GM18873 (cell line): ENCODE results near the gene COL23A1.

Experiments
- ATAC-seq: cut with Tn5 transposase; IDR thresholded peaks from one replicate; pipeline ENCODE4 v1.9.1; 2021; ENCODE audit warnings: mild to moderate bottlenecking, moderate library complexity, moderate number of reproducible peaks; ENCODE audit not compliant: unreplicated experiment, low FRiP score

Gene COL23A1

DNA sequence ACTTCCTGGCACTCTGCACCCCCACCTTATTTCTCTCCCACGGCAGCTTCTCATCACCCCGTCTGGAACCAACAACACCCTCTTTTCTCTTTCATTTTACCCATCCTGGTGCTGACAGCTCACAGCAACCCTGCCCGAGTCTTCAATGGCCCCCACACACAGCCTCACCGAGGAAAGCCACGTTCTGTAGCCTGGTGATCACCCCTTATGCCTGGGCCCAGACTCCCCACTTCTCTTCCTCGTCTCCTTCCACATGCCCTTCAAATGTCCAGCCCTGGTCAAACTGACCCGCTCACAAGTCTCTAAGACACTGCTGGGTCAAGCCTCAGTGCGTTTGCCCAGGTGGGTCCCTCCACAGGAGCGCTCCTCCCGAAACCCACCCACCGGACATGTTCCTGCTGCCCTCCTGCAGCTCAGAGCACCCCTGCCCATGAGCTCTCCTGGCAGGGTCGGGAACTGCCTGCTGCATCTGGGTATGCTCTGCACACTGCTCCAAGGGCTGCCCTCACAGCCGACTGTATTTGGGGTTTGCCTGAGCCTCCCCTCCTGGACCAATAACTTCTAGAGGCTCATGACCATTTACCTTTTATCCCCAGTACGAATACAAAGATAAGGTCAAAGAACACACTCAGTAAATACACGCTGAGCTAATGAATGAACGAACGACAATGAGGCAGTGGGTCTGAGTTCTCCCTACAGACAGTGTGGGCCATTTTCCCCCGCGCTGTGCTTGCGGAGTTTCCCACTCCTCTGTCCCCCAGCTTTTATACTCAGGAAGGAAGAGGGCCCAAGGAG is 202.9 kb downstream of the COL23A1 start:
- ATAC-seq = no peak

DNA sequence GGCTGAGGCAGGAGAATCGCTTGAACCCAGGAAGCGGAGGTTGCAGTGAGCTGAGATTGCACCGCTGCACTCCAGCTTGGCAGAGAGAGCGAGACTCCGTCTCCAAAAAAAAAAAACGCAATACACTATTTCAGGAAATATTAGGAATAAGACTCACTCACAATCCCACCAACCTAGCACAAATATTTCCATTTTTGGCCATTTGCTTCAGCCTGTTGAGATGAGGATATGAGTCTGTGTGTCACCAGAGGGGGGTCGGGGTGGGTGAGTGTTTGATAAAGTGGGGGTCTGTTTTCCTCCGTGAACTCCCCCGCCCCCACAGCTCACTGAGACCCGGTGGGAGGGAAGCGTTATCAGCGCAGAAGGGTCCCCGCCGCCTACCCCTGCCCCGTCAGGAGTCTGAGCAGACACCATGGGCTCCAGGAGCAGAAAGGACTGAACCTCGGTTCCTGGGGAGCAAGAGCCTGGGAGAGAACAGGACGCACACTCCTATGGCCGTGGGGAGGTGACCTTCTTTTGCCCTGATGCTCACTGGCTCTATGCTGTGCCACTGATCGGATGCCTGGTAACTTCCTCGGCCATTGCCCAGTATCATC is 203.8 kb downstream of the COL23A1 start:
- no peak for ATAC-seq

DNA sequence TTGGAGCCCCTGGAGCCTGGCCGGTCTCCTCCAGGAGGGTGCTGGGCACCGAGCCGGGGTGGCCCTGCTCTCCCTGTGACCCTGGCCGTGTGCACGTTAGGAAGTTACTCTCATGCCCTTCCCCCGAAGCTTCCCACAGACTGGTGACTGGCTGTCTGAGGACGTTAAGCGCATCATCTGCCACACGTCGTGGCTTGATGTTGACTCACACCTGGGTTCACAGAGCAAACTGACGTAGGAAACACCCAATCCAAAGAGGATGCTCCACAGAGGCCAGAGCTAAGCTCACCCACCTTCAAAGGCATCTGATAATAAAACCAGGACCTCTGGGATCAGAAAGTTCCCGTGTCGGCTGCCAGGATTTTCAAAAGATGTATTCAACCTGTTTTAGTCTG is 204.7 kb downstream of the COL23A1 start:
- ATAC-seq = no peak

DNA sequence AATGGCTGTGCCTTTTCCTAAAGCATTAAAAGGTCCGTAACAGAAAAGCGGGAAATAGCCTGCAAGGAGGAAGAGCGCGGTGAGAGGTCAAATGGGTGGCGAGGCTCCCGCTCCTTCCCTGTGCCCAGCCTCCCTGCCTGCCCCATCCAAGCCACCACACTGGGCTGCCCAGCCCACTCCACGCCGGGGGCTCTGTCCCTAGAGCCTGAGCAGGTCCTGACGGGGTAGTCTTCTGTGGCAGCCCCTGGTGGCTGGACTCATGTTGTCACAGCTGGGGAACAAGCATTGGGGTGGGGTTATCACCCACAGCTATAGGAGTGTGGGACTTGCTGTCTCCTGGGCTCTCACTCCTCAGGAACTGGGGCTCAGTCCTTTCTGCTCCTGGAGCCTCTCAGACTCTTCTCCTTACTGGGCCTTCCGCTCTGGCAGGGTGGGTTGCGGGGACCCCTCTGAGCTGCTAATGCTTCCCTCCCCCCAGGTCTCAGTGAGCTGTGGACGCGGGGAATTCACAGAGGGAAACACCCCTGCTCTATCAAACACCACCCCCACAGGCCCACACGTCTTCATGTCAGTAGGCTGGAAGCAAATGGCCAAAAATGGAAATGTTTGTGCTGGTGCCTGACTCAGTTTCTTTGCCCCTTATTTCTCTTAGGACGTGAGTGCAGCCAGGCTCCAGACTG is 205.2 kb downstream of the COL23A1 start:
- no peak for ATAC-seq

DNA sequence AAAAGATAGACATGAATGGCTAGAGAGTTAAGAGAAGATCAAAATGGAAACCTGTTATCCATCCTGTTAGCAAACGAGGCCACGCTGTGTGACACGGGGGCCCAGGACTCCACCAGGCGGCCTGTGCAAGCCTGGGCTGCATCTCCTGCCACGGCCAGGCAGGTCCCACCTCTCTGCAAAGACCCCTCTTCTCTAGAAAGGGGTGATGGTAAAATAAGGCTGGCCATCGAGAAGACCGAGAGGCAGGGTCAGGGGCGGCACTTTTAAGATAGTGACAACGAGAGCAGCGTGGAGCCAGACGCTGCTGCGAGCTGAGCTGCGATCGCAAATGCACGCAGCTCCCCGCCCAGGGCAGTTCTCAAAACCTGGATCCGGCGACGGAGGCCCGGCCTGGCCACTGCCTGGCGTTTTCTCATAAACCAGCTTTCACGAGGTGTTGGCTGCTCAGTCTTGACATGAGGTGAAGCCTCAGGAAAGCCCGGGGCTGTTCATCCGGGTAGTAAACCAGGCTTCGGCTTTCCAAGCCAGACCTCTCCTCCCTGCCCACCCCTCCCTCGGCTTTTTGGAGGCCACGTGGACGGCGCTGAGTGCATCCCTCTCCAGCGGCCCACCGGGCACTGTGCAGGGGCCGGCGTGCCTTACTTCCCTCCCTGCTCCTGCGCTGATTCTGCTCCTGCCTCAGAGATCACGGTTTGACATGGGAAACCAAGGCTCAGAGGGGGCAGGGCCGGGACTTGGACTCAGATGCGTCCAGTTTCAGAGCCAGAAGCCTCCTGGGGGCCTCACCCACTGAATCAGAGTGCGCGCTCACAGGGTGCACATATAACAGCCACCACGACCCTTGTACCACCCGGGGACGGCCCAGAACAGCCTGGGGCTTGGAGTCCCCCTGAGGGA is 206.0 kb downstream of the COL23A1 start:
- no peak for ATAC-seq

DNA sequence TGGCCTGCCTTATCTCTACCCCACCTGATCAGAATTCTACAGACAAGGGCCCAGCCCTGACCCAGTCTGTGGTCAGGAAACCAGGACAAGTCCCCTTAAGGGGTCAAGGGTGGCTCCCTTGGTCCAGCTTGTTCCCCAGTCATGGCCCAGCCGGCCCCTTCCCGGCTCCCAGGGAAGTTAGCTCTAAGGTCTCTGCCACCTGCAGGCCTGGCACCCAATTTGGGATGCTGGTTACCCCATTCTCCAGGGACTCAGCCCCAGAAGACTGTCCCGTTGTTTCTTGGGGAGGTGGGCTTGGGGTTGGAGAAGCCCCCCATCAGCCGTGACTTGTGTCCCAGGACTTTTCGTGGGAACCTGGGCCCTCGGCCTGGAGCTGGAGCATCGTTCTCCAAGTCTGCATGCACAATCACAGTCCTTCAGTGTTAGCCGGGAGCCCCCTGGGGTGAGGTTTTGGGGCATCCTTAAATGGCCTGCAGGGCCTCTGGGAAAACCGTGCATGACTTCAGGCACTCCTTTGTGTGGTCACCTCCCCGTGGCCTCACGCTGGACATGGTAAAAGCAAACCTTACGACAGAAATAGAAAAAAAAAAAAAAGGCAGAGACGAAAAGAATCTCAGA is 206.8 kb downstream of the COL23A1 start:
- ATAC-seq = no peak

DNA sequence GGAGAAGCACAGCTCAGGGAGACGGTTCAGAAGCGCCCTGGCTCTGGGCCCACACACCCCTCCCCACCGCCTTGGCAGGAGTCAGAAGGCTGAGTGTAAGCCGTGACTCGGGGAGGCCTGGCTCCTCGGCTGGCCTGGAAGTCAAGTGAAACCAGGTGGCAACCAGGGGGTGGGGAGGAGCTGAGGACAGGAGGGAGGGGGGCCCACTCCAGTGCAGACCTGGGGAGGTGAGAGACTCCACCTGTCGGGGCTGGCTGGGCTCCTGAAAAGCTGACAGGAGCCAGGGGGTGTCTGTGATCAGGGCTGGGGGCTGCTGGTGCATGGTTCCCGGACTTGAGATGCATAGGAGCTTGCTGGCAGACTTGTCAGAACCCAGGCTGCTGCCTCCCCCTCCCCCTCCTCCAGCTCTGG is 207.4 kb downstream of the COL23A1 start:
- no peak for ATAC-seq

DNA sequence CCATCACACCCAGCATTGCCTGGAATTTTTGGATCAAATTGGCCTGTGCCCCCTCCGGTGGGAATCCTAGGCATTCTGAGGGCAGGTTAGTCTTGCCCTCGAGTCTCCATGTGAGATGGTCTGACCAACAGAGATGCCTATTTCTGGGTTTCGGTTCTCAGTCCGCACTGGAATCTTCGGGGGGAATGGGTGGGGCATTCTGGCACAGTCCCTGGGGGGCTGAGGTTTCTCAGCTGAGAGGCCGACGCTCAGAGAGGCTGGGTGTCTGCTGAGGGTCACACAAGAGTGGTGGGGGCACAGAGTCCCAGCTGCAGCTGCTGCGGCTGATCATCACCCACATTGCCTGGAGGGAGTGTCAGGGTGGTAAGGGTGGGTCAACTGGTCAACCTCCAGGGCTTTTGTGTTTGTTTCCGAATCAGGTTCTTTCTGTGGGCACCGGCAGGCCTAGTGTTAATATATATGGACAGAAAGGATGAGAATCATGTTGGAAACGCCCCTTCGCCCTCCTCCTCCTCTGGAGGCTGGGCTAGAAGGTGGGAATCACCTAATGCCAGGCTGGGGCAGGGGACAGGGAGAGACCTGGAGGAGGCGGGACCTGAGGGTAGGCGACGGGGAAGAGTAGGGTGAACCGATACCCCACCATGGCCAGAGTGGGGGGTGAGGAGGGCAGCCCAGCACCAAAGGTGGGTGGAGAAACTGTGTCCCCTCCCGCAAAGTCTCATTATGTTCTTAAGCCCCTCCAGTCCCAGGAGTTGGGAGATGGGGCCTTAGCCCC is 208.1 kb downstream of the COL23A1 start:
- no peak for ATAC-seq

DNA sequence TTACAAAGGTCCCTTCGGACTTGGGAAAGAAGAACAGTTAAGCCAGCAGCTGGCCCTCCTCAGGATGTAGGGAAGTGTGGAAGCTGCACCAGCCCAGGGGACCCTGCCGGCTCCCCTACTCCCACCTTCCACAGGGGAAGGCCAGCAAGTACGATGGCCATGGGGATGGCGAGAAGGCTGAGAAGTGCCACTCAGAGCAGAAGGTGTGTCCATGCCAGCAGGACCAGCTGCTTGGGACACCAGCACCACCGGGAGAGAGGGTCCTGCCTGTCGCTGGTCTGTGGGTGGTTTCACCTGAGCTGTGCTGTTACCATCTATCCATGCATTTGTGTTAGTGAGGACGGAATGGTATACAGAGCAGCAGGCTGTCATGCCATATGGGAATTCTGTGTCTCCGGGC is 209.0 kb downstream of the COL23A1 start:
- no peak for ATAC-seq

DNA sequence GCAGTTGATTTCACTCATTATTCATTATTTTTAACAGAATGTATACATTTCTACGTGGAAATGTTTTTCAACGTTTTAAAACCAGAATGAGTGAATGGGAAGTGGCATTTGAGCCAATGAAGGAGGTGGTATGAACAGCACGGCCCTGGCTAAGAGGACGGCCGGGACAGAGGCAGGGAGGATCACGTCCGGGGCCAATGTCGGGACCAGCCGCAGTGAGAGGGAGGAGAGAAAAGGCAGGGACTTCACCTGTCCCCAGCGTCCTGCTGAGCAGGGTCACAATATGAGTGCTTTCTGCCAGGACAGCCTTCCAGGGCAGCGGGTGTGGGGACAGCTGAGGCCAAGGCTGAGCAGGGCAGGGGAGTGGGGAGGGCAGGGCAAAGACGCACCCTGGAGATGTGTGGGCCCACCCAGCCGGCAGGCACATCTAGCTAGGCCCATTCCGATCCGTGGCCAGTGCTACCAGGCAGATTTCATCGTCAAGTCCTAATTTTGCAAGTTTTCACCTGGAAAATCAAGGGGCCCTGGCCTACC is 209.6 kb downstream of the COL23A1 start:
- no peak for ATAC-seq

DNA sequence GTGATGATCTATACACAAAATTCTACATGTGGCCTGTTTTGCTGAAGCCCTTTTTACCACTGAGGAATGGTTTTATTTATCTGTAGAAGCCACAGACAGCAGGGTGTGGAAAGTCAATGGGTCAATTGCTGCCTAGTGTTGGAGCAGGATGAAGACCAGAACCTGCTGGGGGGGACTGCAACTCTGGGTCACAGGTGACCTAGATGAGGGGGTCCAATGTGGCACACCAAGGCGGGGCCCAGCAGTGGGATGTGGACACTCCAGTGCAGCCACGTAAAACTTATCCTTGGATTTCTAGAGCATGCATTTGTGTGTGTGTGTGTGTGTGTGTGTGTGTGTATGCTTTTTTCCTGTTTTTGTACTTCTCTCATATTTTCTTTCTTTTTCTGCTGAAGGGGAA is 210.1 kb downstream of the COL23A1 start:
- ATAC-seq = no peak

DNA sequence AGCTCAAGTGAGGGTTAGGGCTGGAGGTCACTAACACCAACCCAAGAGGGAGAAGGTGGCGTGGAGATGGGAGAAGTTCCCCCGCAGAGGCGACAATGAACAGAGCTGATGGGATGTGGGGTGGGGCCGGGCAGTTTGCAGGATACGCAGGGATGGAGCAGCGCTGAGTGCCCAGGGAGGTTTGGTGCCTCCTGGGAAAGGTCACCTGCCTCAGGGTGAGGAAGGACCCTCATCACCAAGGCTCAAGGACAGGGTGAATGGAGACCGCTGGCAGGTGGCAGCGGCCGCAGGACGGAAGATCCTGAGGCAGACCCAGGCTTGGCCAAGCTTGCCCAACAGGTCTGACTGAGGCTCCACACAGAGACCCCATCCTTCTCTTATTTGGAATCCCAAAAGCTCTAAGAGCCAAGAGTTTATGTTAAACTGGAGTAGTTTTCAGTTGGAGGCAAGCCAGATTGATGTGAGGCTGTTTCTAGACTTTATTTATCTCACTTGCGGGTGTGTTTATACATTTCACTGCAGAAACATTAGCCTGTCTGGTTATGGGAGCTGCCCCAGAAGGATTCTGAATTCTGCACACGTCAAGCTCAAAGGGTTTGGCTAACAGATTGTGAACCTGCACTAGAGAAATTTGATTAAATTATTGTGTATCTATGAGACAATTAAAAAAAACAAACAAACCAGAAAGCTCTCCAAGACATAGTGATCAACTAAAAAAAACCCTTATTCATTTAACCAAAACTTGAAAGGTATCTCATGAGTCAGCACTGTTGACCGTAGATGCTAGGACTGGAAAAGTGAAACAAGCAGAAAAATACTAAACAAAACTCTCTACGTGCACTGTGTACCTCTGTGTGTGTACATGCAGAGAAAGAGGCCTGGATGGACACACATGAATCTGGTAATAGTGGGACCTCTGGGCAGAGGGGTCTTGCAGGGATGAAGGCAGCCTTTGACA is 211.4 kb downstream of the COL23A1 start:
- ATAC-seq = no peak

DNA sequence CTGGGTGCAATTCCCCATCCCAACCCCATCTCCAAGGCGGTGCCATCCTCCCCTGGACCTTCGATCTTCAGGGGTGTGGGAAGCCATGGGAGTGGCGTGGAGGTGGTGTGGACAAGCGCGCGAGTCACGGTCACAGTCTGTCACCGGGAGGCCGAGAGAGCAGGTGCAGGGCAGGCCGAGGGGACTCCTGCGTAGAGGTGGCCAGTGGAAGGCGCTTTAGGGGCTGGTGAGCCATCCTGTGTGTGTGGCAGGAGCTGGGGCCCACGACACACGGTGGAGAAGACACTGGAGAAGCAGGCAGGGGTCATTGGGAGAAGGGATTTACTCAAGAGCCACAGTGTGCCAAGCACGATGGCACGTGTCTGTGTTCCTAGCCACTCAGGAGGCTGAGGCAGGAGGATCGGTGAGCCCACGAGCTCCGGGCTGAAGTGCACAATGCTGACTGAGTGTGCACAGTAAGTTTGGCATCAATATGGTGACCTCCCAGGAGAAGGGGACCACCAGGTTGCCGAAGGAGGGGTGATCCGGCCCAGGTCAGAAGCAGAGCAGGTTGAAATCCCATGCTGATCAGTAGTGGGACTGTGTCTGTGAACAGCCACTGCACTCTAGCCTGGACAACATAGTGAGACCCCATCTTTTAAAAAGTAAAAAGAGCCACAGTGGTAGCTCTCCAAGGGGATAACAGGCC is 212.5 kb downstream of the COL23A1 start:
- ATAC-seq = no peak

DNA sequence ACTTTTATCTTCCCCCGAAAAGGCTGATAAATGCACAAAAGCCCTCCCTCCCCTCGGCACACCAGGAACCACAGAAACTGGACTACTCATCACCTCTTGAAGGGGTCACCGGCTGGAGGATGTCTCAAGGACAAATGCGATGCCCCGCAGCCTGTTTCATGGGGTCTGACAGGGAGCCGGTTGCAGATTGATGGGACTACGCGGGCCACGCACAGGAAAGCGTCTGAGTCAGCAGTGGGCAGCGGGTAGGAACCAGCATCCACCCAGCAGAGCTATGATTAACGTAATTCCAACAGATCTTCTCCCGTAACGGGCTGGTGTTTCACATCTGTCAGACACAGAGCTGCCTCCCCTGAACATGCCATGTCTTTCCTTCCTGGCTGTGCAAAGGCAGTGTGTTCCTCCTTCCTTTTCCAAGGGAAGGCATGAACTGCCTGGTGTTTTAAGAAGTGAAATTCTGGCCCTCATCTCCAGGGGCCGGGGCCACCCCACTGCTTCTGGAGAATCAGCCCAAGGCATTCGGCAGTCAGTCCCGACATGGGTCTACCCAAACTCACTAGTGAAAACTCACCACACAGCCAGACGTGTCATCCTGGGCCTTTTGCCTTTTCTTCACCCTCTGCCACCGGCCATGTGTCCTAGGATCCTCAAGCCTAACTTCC is 213.1 kb downstream of the COL23A1 start:
- ATAC-seq = no peak

DNA sequence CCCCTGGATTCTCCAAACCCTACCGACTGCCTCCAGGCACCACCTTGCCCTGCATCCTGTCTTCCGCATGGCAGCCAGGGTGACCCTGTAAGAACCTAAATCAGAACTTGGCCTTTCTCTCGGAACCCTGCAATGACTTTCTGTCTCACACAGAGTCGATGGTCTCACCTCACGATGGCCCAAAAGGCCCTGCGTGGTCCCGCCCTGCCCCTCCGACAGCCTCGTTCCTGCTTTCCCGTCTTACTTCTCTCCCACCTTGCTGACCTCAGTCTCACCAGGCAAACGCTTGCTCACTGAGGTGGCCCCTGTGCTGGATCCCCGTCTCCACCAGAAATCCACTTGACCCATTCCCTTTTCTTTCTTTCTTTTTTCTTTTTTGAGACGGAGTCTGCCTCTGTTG is 214.8 kb downstream of the COL23A1 start:
- no peak for ATAC-seq

DNA sequence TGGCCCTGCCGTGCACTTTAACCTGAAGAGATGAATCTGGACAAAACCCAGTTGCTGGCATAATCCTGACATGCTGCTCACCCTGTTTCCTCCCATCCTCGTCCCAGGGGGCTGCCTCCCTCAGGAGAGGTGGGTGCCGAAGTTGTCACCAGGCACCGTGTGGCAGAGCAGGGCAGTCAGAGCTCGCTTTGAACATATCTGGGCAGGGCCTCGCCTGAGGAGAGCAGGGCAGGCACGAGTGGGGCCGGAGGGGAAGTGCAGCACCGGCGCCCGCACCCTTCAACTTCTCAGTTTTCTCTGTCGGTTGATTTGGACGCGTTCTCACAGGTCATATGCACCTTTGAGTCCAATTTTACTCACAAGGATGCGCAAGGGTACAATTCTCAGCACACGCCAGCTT is 216.5 kb downstream of the COL23A1 start:
- ATAC-seq = no peak

DNA sequence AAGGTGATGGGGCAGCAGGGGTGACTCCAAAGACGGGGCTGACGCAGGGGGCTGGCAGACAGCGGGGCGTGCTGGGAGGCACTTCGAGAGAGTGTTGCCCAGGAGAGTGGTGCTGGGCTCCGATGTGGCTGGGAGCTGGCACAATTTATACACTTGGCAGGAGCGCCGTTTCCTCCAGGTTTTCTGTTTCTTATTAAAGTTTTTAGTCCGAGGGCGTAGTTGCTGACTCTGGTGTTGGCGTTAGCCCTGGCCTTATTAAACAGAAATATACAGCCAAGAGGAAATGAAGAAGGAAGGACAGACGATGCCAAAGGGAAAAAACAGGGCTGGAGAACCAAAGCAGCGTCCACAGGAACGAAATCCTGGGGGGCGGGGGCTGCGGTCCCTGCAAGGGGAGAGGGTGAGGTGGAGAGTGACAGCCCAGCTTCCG is 218.0 kb downstream of the COL23A1 start:
- no peak for ATAC-seq
